Breast epithelium (tissue), 4 donors: ENCODE measurements around the gene PIK3R2. TPM values are rescaled to one million over a fixed set of nuclear protein-coding genes. Genes with fewer than 3 reads are reported as not detected.

ENCODE experiments used
- DNase-seq, 2 donors: peaks; one replicate each; pipeline ENCODE4 v3.0.0-alpha.2; 2019; ENCODE audit warnings: low spot score in 2 of 2
- H3K27ac ChIP-seq, 2 donors: fragments of 200-600 bp; sonication (generic) in 1 of 2; one replicate each; pipeline ENCODE4 v1.5.1; 2016 to 2019; ENCODE audit warnings: mild to moderate bottlenecking in 1 of 2
- H3K27me3 ChIP-seq, 2 donors: fragments of 200-600 bp; sonication (generic) in 1 of 2; one replicate each; pipeline versions ENCODE4 v1.5.1 to v1.6.0; 2017 to 2019; ENCODE audit warnings: control low read depth in 1 of 2, mild to moderate bottlenecking in 1 of 2
- H3K36me3 ChIP-seq: fragments of 200-600 bp; one replicate; pipeline ENCODE4 v1.5.1; 2019
- H3K4me1 ChIP-seq, 2 donors: fragments of 200-600 bp; sonication (generic); one replicate each; pipeline ENCODE4 v1.5.1; 2016 to 2019; ENCODE audit warnings: control low read depth in 1 of 2
- H3K4me3 ChIP-seq, 3 donors: fragments of 200-600 bp; sonication (generic); 1 replicate in 2 of 3; 2 replicates in 1 of 3; pipeline ENCODE4 v1.5.1; 2016 to 2019; ENCODE audit warnings: mild to moderate bottlenecking in 3 of 3, moderate library complexity in 2 of 3
- H3K9me3 ChIP-seq, 2 donors: fragments of 200-600 bp; sonication (generic) in 1 of 2; one replicate each; pipeline ENCODE4 v1.5.1; 2016 to 2019; ENCODE audit warnings: control low read depth in 1 of 2
- CTCF ChIP-seq, 3 donors: fragments of 450-650 bp; IDR thresholded peaks; one replicate each; pipeline ENCODE4 v1.5.1; 2016 to 2017; ENCODE audit warnings: antibody characterized with exemption in 3 of 3, mild to moderate bottlenecking in 3 of 3, moderate library complexity in 3 of 3
- POLR2A ChIP-seq: fragments of 450-650 bp; IDR thresholded peaks from one replicate; pipeline ENCODE4 v1.6.1; 2016; ENCODE audit warnings: antibody characterized with exemption, mild to moderate bottlenecking, moderate library complexity
- POLR2AphosphoS5 ChIP-seq, 3 donors: sonication (generic); formaldehyde crosslinking; IDR thresholded peaks; one replicate each; pipeline ENCODE4 v1.6.1; 2017; ENCODE audit warnings: antibody characterized with exemption in 3 of 3
- intact Hi-C: fragments of 100-400 bp; cut with DNase I; formaldehyde crosslinking; loops from one replicate; pipeline ENCODE4 v1.15.1; 2023; ENCODE audit warnings: low total_unique reads
- total RNA-seq, 3 donors: library from RNA; depleted of rRNA; stranded (reverse); fragments of >200 nt; gene quantifications; one replicate each; pipeline ENCODE4 v1.1.0, GENCODE V29; 2016

The PIK3R2 gene
- total RNA-seq, 3 donors from 2014 or later: 8.6 to 12.1 (median 8.8) TPM

GRCh38 chr19:18167975-18168645, 15.1 kb downstream of the PIK3R2 start:
- no peaks in the 10 kb centered on the region for H3K9me3 ChIP-seq
- no peak overlapping the region for H3K27ac ChIP-seq
- DNase-seq: no peak
- H3K4me1 ChIP-seq: no peaks in the 10 kb centered on the region
- peaks cover 6% of the 10 kb centered on the region for H3K36me3 ChIP-seq
- intact Hi-C loops: loop anchor here (10.0 kb wide), 1 partner anchor 53 kb away; no protein-coding TSS in a partner anchor
- TF ChIP-seq CTCF (IDR thresholded peaks at IDR 0.05) (peak; percentile 42 to 70 (median 70)), POLR2AphosphoS5 (IDR thresholded peaks at IDR 0.05) (no peak)
- no peak overlapping the region for H3K4me3 ChIP-seq
- no peaks in the 10 kb centered on the region for H3K27me3 ChIP-seq

- peaks cover 6% of the 10 kb centered on the region for H3K36me3 ChIP-seq
- no peak overlapping the region for H3K27ac ChIP-seq
- no peaks in the 10 kb centered on the region for H3K9me3 ChIP-seq
- TF ChIP-seq POLR2A: no peak
- TF ChIP-seq POLR2AphosphoS5 (IDR thresholded peaks at IDR 0.05): no peak
- no peak for TF ChIP-seq CTCF (IDR thresholded peaks at IDR 0.05)
- no peaks in the 10 kb centered on the region for H3K4me1 ChIP-seq
- intact Hi-C loops: loop anchor here (10.0 kb wide), 1 partner anchor 54 kb away; no protein-coding TSS in a partner anchor
- no peak overlapping the region for H3K4me3 ChIP-seq
- DNase-seq: no peak
- no peaks in the 10 kb centered on the region for H3K27me3 ChIP-seq
Observed at GRCh38 chr19:18168673-18169381, 15.9 kb downstream of the PIK3R2 start.

GRCh38 chr19:18170714-18171255, 17.8 kb downstream of the PIK3R2 start:
- peak overlapping the region in 1 of 3 donors; percentile 9 for H3K4me3 ChIP-seq

GRCh38 chr19:18171605-18172327, 18.8 kb downstream of the PIK3R2 start:
- peaks cover 6% of the 10 kb centered on the region for H3K36me3 ChIP-seq
- no peaks in the 10 kb centered on the region for H3K27me3 ChIP-seq
- peak overlapping the region; percentile 8 to 80 for H3K27ac ChIP-seq
- intact Hi-C loops: no loop called here
- no peaks in the 10 kb centered on the region for H3K4me1 ChIP-seq
- no peak overlapping the region for H3K4me3 ChIP-seq
- TF ChIP-seq CTCF (IDR thresholded peaks at IDR 0.05) (no peak), POLR2AphosphoS5 (IDR thresholded peaks at IDR 0.05) (no peak), POLR2A (no peak)
- no peaks in the 10 kb centered on the region for H3K9me3 ChIP-seq
- DNase-seq: no peak

More at GRCh38 chr19:18170714-18171255, 17.8 kb downstream of the PIK3R2 start:
- TF ChIP-seq POLR2A (no peak), POLR2AphosphoS5 (IDR thresholded peaks at IDR 0.05) (no peak), CTCF (IDR thresholded peaks at IDR 0.05) (no peak)
- H3K9me3 ChIP-seq: no peaks in the 10 kb centered on the region
- peaks cover 6% of the 10 kb centered on the region for H3K36me3 ChIP-seq
- no peaks in the 10 kb centered on the region for H3K4me1 ChIP-seq
- H3K27me3 ChIP-seq: no peaks in the 10 kb centered on the region
- peak overlapping the region in 1 of 2 donors; percentile 81 for H3K27ac ChIP-seq
- DNase-seq: no peak
- intact Hi-C loops: no loop called here
